AG10803 (cell line): ENCODE results near the gene TRIM37.
"Not testable (repeated sequence)": the region's sequence is repeated elsewhere in the genome, so short reads cannot be mapped to it uniquely, and the experiment has no call there.

ENCODE experiments used
- DNase-seq: peaks from one replicate; pipeline ENCODE4 v3.0.0; 2010; ENCODE audit warnings: low read depth
- H3K4me3 ChIP-seq: 2 replicates; pipeline ENCODE4 v1.5.1; 2011; ENCODE audit warnings: mild to moderate bottlenecking, low read length, control low read depth
- TF ChIP-seq, protein P1 (sequence below): conservative IDR thresholded peaks from 2 replicates; pipeline ENCODE4 v1.5.1; 2011; ENCODE audit warnings: mild to moderate bottlenecking, low read length, control low read depth, inconsistent platforms

The TRIM37 gene

GRCh38 chr17:58968426-58969061 is 138.1 kb downstream of the TRIM37 start:
- no peak overlapping the region for H3K4me3 ChIP-seq
- TF ChIP-seq, protein P1, sequence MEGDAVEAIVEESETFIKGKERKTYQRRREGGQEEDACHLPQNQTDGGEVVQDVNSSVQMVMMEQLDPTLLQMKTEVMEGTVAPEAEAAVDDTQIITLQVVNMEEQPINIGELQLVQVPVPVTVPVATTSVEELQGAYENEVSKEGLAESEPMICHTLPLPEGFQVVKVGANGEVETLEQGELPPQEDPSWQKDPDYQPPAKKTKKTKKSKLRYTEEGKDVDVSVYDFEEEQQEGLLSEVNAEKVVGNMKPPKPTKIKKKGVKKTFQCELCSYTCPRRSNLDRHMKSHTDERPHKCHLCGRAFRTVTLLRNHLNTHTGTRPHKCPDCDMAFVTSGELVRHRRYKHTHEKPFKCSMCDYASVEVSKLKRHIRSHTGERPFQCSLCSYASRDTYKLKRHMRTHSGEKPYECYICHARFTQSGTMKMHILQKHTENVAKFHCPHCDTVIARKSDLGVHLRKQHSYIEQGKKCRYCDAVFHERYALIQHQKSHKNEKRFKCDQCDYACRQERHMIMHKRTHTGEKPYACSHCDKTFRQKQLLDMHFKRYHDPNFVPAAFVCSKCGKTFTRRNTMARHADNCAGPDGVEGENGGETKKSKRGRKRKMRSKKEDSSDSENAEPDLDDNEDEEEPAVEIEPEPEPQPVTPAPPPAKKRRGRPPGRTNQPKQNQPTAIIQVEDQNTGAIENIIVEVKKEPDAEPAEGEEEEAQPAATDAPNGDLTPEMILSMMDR = no peak
- no peak for DNase-seq

DNA sequence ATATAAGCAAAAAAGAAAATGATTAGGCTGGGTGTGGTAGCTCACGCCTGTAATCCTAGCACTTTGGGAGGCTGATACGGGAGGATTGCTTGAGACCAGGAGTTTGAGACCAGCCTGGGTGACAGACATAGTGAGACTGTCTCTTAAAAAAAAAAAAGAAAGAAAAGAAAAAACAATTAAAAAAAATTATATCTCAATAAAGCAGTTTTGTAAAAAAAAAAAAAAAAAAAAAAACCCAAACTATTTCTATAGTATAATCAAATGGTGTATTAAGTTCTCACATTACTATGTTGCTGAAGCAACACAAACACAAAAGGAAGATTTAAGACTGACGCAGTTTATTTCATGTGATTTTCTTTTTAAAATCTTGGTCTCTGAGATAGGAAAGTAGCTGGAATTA is 140.5 kb downstream of the TRIM37 start:
- H3K4me3 ChIP-seq = no peak overlapping the region
- TF ChIP-seq, protein P1 = no peak
- DNase-seq = no peak

DNA sequence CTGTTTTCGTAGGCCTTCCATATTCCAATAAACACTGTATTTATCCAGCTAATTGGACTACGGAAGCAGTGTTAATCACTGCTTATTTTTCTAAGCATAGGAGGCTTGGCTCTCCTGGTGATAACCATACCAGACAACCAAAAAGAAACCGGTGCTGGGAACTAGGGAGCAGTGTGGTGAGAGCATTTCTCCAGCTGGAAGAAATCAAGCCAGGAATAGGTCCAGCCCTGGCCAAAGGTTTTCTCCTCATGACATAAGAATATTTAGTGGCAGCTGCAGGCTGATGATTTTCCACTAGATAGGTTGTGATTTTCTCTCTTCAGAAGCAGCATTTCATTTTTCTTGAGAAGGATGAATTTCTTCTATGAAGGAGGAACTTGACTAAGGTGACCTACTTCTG is 141.5 kb downstream of the TRIM37 start:
- H3K4me3 ChIP-seq = no peak overlapping the region
- DNase-seq = no peak
- TF ChIP-seq, protein P1 = no peak

- peak; percentile 51 for DNase-seq
- H3K4me3 ChIP-seq = no peak overlapping the region
- TF ChIP-seq, protein P1 = peak; percentile 22; the same call in 1 of the 2 replicates
Observed at GRCh38 chr17:58960068-58960467, 146.6 kb downstream of the TRIM37 start.

DNA sequence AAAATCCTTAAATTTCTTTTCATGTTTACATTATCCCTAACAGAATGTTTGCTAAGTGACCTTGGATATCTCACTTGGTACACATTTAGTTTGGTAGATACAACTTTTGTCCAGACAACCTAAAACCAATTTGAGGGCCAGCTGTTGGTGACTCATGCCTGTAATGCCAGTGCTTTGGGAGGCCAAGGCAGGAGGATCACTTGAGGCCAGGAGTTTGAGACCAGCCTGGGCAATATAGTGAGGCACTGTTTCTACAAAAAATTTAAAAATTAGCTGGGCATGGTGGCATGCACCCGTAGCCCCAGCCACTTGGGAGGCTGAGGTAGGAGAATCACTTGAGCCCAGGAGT is 149.0 kb downstream of the TRIM37 start:
- not testable (repeated sequence) for H3K4me3 ChIP-seq, DNase-seq

DNA sequence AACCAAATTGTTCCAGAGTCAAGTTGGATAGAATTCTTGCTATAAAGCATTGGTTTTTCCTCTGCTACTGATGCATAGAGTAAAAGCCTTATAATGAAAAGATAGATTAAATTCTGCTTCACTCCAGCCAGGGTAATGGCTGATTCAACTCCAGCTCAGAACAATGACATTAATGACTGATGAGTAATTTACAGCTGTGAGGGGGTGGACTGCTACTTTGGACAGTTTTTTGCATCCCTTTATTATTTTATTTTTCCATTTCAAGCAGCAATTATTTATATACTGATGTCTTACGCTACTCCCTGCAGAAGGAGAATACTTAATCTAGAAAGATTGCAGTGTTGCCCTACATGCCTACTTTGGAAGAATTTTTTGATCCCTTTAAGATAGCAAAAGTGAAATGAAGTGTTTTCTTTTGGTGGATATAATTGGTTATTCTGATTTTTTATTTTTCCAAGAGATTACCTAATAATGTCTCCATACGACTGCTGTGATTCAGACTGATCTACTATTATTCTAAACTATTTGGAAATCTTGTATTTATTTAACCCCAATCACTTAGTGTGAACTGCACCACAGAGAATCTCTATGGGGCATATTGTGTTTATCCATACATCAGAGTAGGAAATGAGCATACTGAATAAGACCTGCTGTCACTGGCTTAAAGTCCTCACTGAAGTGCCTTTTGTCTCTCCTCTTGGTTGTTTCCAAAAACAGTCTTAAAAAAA is 149.5 kb downstream of the TRIM37 start:
- no peak overlapping the region for H3K4me3 ChIP-seq
- TF ChIP-seq, protein P1 = no peak
- DNase-seq = no peak

GRCh38 chr17:58954358-58954757 is 152.3 kb downstream of the TRIM37 start:
- DNase-seq, H3K4me3 ChIP-seq: not testable (repeated sequence)

DNA sequence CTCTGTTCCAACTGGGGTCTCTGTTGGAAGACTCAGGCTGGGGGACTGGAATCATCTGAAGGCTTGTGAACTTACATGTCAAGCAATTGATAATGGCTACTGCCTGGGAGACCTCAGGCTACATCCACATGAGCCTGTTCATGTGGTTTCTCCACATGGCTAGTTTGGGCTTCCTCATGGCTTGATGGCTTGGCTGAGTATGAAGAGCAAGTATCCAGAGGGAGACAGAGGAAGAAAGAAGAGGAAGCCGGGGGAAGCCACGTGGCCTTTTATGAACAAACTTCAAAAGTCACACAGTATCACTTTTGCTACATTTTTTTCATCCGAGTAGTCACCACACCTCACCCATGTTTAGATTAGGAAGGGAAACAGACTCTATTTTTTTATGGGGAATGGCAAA is 158.9 kb downstream of the TRIM37 start:
- TF ChIP-seq, protein P1 = no peak
- H3K4me3 ChIP-seq = no peak overlapping the region
- DNase-seq = no peak
